Type B pancreatic cell (in vitro differentiated cells): ENCODE measurements around the gene ALCAM. TPM values are rescaled to one million over a fixed set of nuclear protein-coding genes. Genes with fewer than 3 reads are reported as not detected.

Source experiments
- DNase-seq: peaks from one replicate; pipeline ENCODE4 v3.0.0; 2021; ENCODE audit warnings: mixed read lengths; ENCODE audit not compliant: unreplicated experiment; ENCODE audit errors: extremely low spot score
- H3K27ac Mint-ChIP-seq: 2 replicates; pipeline ENCODE4 v1.8.0; 2021; ENCODE audit warnings: mild to moderate bottlenecking, mixed read lengths
- H3K27me3 Mint-ChIP-seq: 2 replicates; pipeline ENCODE4 v1.8.0; 2021; ENCODE audit warnings: mixed read lengths
- H3K36me3 Mint-ChIP-seq: 2 replicates; pipeline ENCODE4 v1.8.0; 2021; ENCODE audit warnings: mixed read lengths
- H3K4me1 Mint-ChIP-seq: one replicate; pipeline ENCODE4 v1.8.0; 2021; ENCODE audit warnings: mixed read lengths; ENCODE audit not compliant: unreplicated experiment
- H3K4me3 Mint-ChIP-seq: 2 replicates; pipeline ENCODE4 v1.8.0; 2021; ENCODE audit warnings: mild to moderate bottlenecking, mixed read lengths
- H3K9me3 Mint-ChIP-seq: 2 replicates; pipeline ENCODE4 v1.8.0; 2021; ENCODE audit warnings: mixed read lengths
- CTCF ChIP-seq: fragments of 200-600 bp; sonication (generic); conservative IDR thresholded peaks from 2 replicates; pipeline ENCODE4 v1.5.0; 2021; ENCODE audit warnings: antibody characterized with exemption, mild to moderate bottlenecking
- total RNA-seq: library from RNA; stranded (reverse); gene quantifications from 2 replicates; pipeline ENCODE4 v1.2.1, GENCODE V29; 2021; ENCODE audit warnings: low replicate concordance

The ALCAM gene
- total RNA-seq, 1 donor from 2014 or later = 101 TPM

GRCh38 chr3:105431200-105431599, 64.5 kb downstream of the ALCAM start:
- Mint-ChIP-seq H3K27me3 (no peaks in the 10 kb centered on the region), H3K4me1 (no peaks in the 10 kb centered on the region), H3K9me3 (peaks cover 5% of the 10 kb centered on the region), H3K36me3 (peaks cover 12% of the 10 kb centered on the region), H3K4me3 (no peak overlapping the region), H3K27ac (no peak overlapping the region)
- DNase-seq = no peak
- no peak for TF ChIP-seq CTCF

- DNase-seq = no peak
- Mint-ChIP-seq H3K36me3 (peaks cover 17% of the 10 kb centered on the region), H3K4me3 (no peak overlapping the region), H3K4me1 (no peaks in the 10 kb centered on the region), H3K9me3 (peaks cover 5% of the 10 kb centered on the region), H3K27ac (no peak overlapping the region), H3K27me3 (no peaks in the 10 kb centered on the region)
- no peak for TF ChIP-seq CTCF
These were observed 68.6 kb downstream of the ALCAM start for GRCh38 chr3:105435277-105435676.

- Mint-ChIP-seq H3K4me3 (no peak overlapping the region), H3K36me3 (peaks cover 10% of the 10 kb centered on the region), H3K9me3 (peaks cover 5% of the 10 kb centered on the region), H3K27me3 (no peaks in the 10 kb centered on the region), H3K27ac (no peak overlapping the region), H3K4me1 (no peaks in the 10 kb centered on the region)
- TF ChIP-seq CTCF = no peak
- no peak for DNase-seq
These were observed 70.0 kb downstream of the ALCAM start for GRCh38 chr3:105436687-105437086.

GRCh38 chr3:105440113-105440512, 73.4 kb downstream of the ALCAM start:
- Mint-ChIP-seq H3K27ac (no peak overlapping the region), H3K36me3 (peaks cover 18% of the 10 kb centered on the region), H3K4me3 (no peak overlapping the region), H3K27me3 (no peaks in the 10 kb centered on the region), H3K9me3 (peaks cover 5% of the 10 kb centered on the region), H3K4me1 (no peaks in the 10 kb centered on the region)
- TF ChIP-seq CTCF = no peak
- no peak for DNase-seq

- H3K27ac Mint-ChIP-seq = no peak overlapping the region
- H3K27me3 Mint-ChIP-seq = no peaks in the 10 kb centered on the region
These were observed 78.0 kb downstream of the ALCAM start for GRCh38 chr3:105444725-105445124.

More at GRCh38 chr3:105444725-105445124, 78.0 kb downstream of the ALCAM start:
- H3K9me3 Mint-ChIP-seq = no peaks in the 10 kb centered on the region
- TF ChIP-seq CTCF = no peak
- peaks cover 9% of the 10 kb centered on the region for H3K36me3 Mint-ChIP-seq
- DNase-seq = no peak
- H3K4me1 Mint-ChIP-seq = peaks cover 11% of the 10 kb centered on the region
- H3K4me3 Mint-ChIP-seq = no peak overlapping the region
